ENCODE data around the gene NOS1AP.

GRCh38 chr1:162094271-162094670 lies 24.8 kb downstream of the NOS1AP start:
- no peak for TF ChIP-seq CTCF (IDR thresholded peaks at IDR 0.05)
- no peak for TF ChIP-seq EP300 (IDR thresholded peaks at IDR 0.05)
- TF ChIP-seq POLR2A (IDR thresholded peaks at IDR 0.05), result no peak

All from ovary (tissue), 3 donors.